Aorta (tissue), 5 donors: ENCODE measurements around the gene GCFC2. TPM values are rescaled to one million over a fixed set of nuclear protein-coding genes. Genes with fewer than 3 reads are reported as not detected.
"Not testable (repeated sequence)": the region's sequence is repeated elsewhere in the genome, so short reads cannot be mapped to it uniquely, and the experiment has no call there.

ENCODE experiments used
- ATAC-seq: fragments of 200-7000 bp; cut with Tn5 transposase; one replicate; pipeline ENCODE4 v1.9.1; 2022; ENCODE audit warnings: moderate library complexity; ENCODE audit not compliant: low FRiP score
- DNase-seq, 2 donors: peaks; one replicate each; pipeline ENCODE4 v3.0.0-alpha.2; 2020
- H3K27ac ChIP-seq, 2 donors: one replicate each; pipeline ENCODE4 v1.5.1; 2013; ENCODE audit warnings: low read length in 2 of 2, mild to moderate bottlenecking in 2 of 2, moderate library complexity in 2 of 2, control low read depth in 1 of 2, inconsistent platforms in 1 of 2, low read depth in 1 of 2
- H3K27me3 ChIP-seq, 2 donors: one replicate each; pipeline ENCODE4 v1.6.1; 2013; ENCODE audit warnings: control low read depth in 1 of 2, low read length in 1 of 2, mild to moderate bottlenecking in 1 of 2, moderate library complexity in 1 of 2; ENCODE audit not compliant: insufficient read depth in 2 of 2, control insufficient read depth in 1 of 2
- H3K36me3 ChIP-seq, 2 donors: one replicate each; pipeline ENCODE4 v1.6.1; 2013; ENCODE audit warnings: control low read depth in 1 of 2, low read length in 1 of 2, mild to moderate bottlenecking in 1 of 2; ENCODE audit not compliant: insufficient read depth in 2 of 2, control insufficient read depth in 1 of 2
- H3K4me1 ChIP-seq, 2 donors: one replicate each; pipeline ENCODE4 v1.6.1; 2013; ENCODE audit warnings: low read length in 2 of 2, control low read depth in 1 of 2, mild to moderate bottlenecking in 1 of 2, moderate library complexity in 1 of 2; ENCODE audit not compliant: insufficient read depth in 2 of 2, control insufficient read depth in 1 of 2
- H3K4me3 ChIP-seq, 2 donors: one replicate each; pipeline ENCODE4 v1.5.1; 2013; ENCODE audit warnings: low read length in 2 of 2, control low read depth in 1 of 2, mild to moderate bottlenecking in 1 of 2
- H3K9me3 ChIP-seq: one replicate; pipeline ENCODE4 v1.6.1; 2013; ENCODE audit warnings: mild to moderate bottlenecking, low read length; ENCODE audit not compliant: control insufficient read depth
- WGBS, 2 donors: extraction: QIAGEN DNeasy Blood & Tissue Kit; methylation state at CpG; one replicate each; pipeline ENCODE4 v1.1.7; 2013; 5-methylcytosine and 5-hydroxymethylcytosine counted together
- intact Hi-C, 2 donors: fragments of 100-400 bp; cut with DNase I; formaldehyde crosslinking; loops; one replicate each; pipeline versions ENCODE4 v1.14.2 to v1.15.0; 2022
- polyA plus RNA-seq, 2 donors: library from polyadenylated mRNA; stranded (reverse); fragments of 200-250 nt; gene quantifications; one replicate each; pipeline ENCODE4 v1.2.3, GENCODE V29; 2013
- total RNA-seq, 2 donors: library from RNA; stranded (reverse); fragmentation: NEBNext Ultra II Directional; extraction: Animal tissue kit (Norgen Biotek cat#: 25700); gene quantifications; one replicate each; pipeline ENCODE4 v1.2.1, GENCODE V29; 2021
- donor health status: healthy with polysubstance abuse.
- donor health status: Bipolar disorder and iron deficiency.
- donor health status: DM: no; HTN: no; CAD: no.
- donor health status: DM: no; HTN: no; CAD: no.
- donor health status: DM: yes; HTN: yes; CAD: no.

The GCFC2 gene
- total and polyA plus RNA-seq, 4 donors: 16.8 to 25.9 (median 21.1) TPM

GRCh38 chr2:75722687-75723086 lies 12.0 kb upstream of the GCFC2 start:
- no peaks in the 10 kb centered on the region for H3K36me3 ChIP-seq
- H3K4me3 ChIP-seq: no peak overlapping the region
- no peak for DNase-seq
- intact Hi-C loops: no loop called here
- no peaks in the 10 kb centered on the region for H3K27me3 ChIP-seq
- H3K4me1 ChIP-seq: no peaks in the 10 kb centered on the region
- no peaks in the 10 kb centered on the region for H3K9me3 ChIP-seq
- H3K27ac ChIP-seq: no peak overlapping the region
- ATAC-seq: no peak

- intact Hi-C loops: no loop called here
- H3K4me3 ChIP-seq: no peak overlapping the region
- H3K9me3 ChIP-seq: no peaks in the 10 kb centered on the region
- ATAC-seq: no peak
- no peaks in the 10 kb centered on the region for H3K4me1 ChIP-seq
- WGBS, 2 donors: 38 to 44% methylated on average over 1 of the region's 1 CpG
- DNase-seq: no peak
- H3K27ac ChIP-seq: no peak overlapping the region
- H3K36me3 ChIP-seq: no peaks in the 10 kb centered on the region
- no peaks in the 10 kb centered on the region for H3K27me3 ChIP-seq
Measured at GRCh38 chr2:75720525-75720924, 9.8 kb upstream of the GCFC2 start.

GRCh38 chr2:75719616-75720015 lies 8.9 kb upstream of the GCFC2 start:
- no peak for DNase-seq
- no peaks in the 10 kb centered on the region for H3K4me1 ChIP-seq
- ATAC-seq: no peak
- no peaks in the 10 kb centered on the region for H3K9me3 ChIP-seq
- H3K27ac ChIP-seq: no peak overlapping the region
- intact Hi-C loops: no loop called here
- no peaks in the 10 kb centered on the region for H3K27me3 ChIP-seq
- no peak overlapping the region for H3K4me3 ChIP-seq
- WGBS, 2 donors: 89 to 98% methylated on average over 1 of the region's 1 CpG
- no peaks in the 10 kb centered on the region for H3K36me3 ChIP-seq

- Histone ChIP-seq H3K4me3 (no peak overlapping the region), H3K36me3 (no peaks in the 10 kb centered on the region), H3K27ac (no peak overlapping the region), H3K27me3 (no peaks in the 10 kb centered on the region), H3K4me1 (no peaks in the 10 kb centered on the region), H3K9me3 (no peaks in the 10 kb centered on the region)
- DNase-seq (no peak), ATAC-seq (no peak)
- WGBS, 2 donors: 47 to 48% methylated on average over 3 of the region's 3 CpGs
- intact Hi-C loops: no loop called here
Measured at GRCh38 chr2:75716406-75716805, 5.7 kb upstream of the GCFC2 start.

GRCh38 chr2:75711590-75711989 lies 875 bp upstream of the GCFC2 start:
- intact Hi-C loops, H3K4me3 ChIP-seq, H3K36me3 ChIP-seq, ATAC-seq, DNase-seq, H3K9me3 ChIP-seq, H3K4me1 ChIP-seq, H3K27ac ChIP-seq, H3K27me3 ChIP-seq: not testable (repeated sequence)
- 95 to 98% methylated on average over 31 of the region's 31 CpGs for WGBS, 2 donors

GRCh38 chr2:75710220-75710576 lies 517 bp downstream of the GCFC2 start:
- H3K4me3 ChIP-seq: peak overlapping the region; percentile 83 to 93
- peaks cover 0 to 2% of the 10 kb centered on the region in 2 donors for H3K36me3 ChIP-seq
- peaks cover 0 to 2% of the 10 kb centered on the region in 2 donors for H3K4me1 ChIP-seq
- ATAC-seq: peak; percentile 20
- no peak for DNase-seq
- H3K27me3 ChIP-seq: no peaks in the 10 kb centered on the region
- intact Hi-C loops: no loop called here
- H3K27ac ChIP-seq: peak overlapping the region in 1 of 2 donors; percentile 82
- WGBS, 2 donors: 1 to 2% methylated on average over 12 of the region's 12 CpGs
- no peaks in the 10 kb centered on the region for H3K9me3 ChIP-seq

GRCh38 chr2:75709297-75709696 lies 1.4 kb downstream of the GCFC2 start:
- DNase-seq (no peak), ATAC-seq (no peak)
- intact Hi-C loops: no loop called here
- Histone ChIP-seq H3K27ac (no peak overlapping the region), H3K27me3 (no peaks in the 10 kb centered on the region), H3K9me3 (no peaks in the 10 kb centered on the region), H3K36me3 (peaks cover 0 to 2% of the 10 kb centered on the region in 2 donors), H3K4me3 (no peak overlapping the region), H3K4me1 (peaks cover 0 to 2% of the 10 kb centered on the region in 2 donors)
- WGBS, 2 donors: 61 to 70% methylated on average over 3 of the region's 3 CpGs

- no peaks in the 10 kb centered on the region for H3K9me3 ChIP-seq
- DNase-seq (no peak), ATAC-seq (no peak)
- H3K27ac ChIP-seq: no peak overlapping the region
- H3K36me3 ChIP-seq: peaks cover 0 to 4% of the 10 kb centered on the region in 2 donors
- no peak overlapping the region for H3K4me3 ChIP-seq
- no peaks in the 10 kb centered on the region for H3K27me3 ChIP-seq
- intact Hi-C loops: no loop called here
- WGBS, 2 donors: 75% methylated on average over 3 of the region's 3 CpGs
- peaks cover 0 to 2% of the 10 kb centered on the region in 2 donors for H3K4me1 ChIP-seq
Measured at GRCh38 chr2:75707901-75708300, 2.8 kb downstream of the GCFC2 start.

- no peaks in the 10 kb centered on the region for H3K27me3 ChIP-seq
- no peak overlapping the region for H3K4me3 ChIP-seq
- WGBS, 2 donors: 15 to 20% methylated on average over 1 of the region's 1 CpG
- DNase-seq (no peak), ATAC-seq (no peak)
- H3K27ac ChIP-seq: no peak overlapping the region
- no peaks in the 10 kb centered on the region for H3K9me3 ChIP-seq
- peaks cover 0 to 2% of the 10 kb centered on the region in 2 donors for H3K4me1 ChIP-seq
- peaks cover 0 to 4% of the 10 kb centered on the region in 2 donors for H3K36me3 ChIP-seq
- intact Hi-C loops: no loop called here
Measured at GRCh38 chr2:75705921-75706320, 4.8 kb downstream of the GCFC2 start.
